ENCODE data around the gene PRRC2A.

Gene PRRC2A

GRCh38 chr6:31666337-31666965 lies 45.9 kb downstream of the PRRC2A start:
- no peak for DNase-seq (ENCODE audit: low spot score)

- no peak for DNase-seq (ENCODE audit: low spot score)
Observed at GRCh38 chr6:31669676-31670075, 49.2 kb downstream of the PRRC2A start, which contains the start of gene LY6G5B. Gene LY6G5B (plus strand): TSS chr6:31669976. CDS start chr6:31670951, 975 bp downstream.

GRCh38 chr6:31676322-31676903 lies 55.9 kb downstream of the PRRC2A start:
- DNase-seq (ENCODE audit: low spot score): no peak

- no peak for DNase-seq (ENCODE audit: low spot score)
Observed at GRCh38 chr6:31676904-31677303, 56.4 kb downstream of the PRRC2A start.

GRCh38 chr6:31677955-31678354 lies 57.4 kb downstream of the PRRC2A start:
- no peak for DNase-seq (ENCODE audit: low spot score)

- DNase-seq (ENCODE audit: low spot score): peak; percentile 84
Observed at GRCh38 chr6:31680226-31681134, 60.0 kb downstream of the PRRC2A start, which contains the start of gene LY6G5C. Gene LY6G5C (minus strand): TSS chr6:31681067. CDS start chr6:31680373, 694 bp downstream.

- no peak for DNase-seq (ENCODE audit: low spot score)
Observed at GRCh38 chr6:31681135-31681671, 60.7 kb downstream of the PRRC2A start.

GRCh38 chr6:31683591-31683990 lies 63.1 kb downstream of the PRRC2A start:
- DNase-seq (ENCODE audit: low spot score): no peak

GRCh38 chr6:31686483-31686882 lies 66.0 kb downstream of the PRRC2A start:
- DNase-seq (ENCODE audit: low spot score): no peak

- DNase-seq (ENCODE audit: low spot score): no peak
Observed at GRCh38 chr6:31687321-31687720, 66.8 kb downstream of the PRRC2A start.
